ENCODE results near the gene LDLRAD4. TPM values are rescaled to one million over a fixed set of nuclear protein-coding genes. Genes with fewer than 3 reads are reported as not detected.

Gene LDLRAD4
- total RNA-seq, 1 donor = under 0.01 TPM

GRCh38 chr18:13392899-13393298, 174.3 kb downstream of the LDLRAD4 start:
- Histone ChIP-seq H2AFZ (ENCODE audit: low read length) (no peak overlapping the region), H3K36me3 (ENCODE audit: insufficient read depth, low read length) (no peaks in the 10 kb centered on the region), H3K9me3 (ENCODE audit: low read depth, low read length) (no peaks in the 10 kb centered on the region), H3K27ac (ENCODE audit: low read depth, low read length) (no peak overlapping the region), H3K4me2 (ENCODE audit: insufficient read depth, low read length) (no peak overlapping the region), H3K4me1 (ENCODE audit: insufficient read depth, low read length) (peaks cover 9% of the 10 kb centered on the region), H3K27me3 (ENCODE audit: insufficient read depth, low read length) (peaks cover 2% of the 10 kb centered on the region), H3K4me3 (ENCODE audit: insufficient read depth, low read length) (no peak overlapping the region), H4K20me1 (ENCODE audit: insufficient read depth, low read length) (no peaks in the 10 kb centered on the region), H3K79me2 (ENCODE audit: insufficient read depth, low read length) (no peaks in the 10 kb centered on the region)
- peak; percentile 67 for DNase-seq (ENCODE audit: insufficient read length, low spot score, missing footprints)
- TF ChIP-seq CTCF (IDR thresholded peaks at IDR 0.05; ENCODE audit: extremely low read depth, low read depth, low read length) = no peak

- H4K20me1 ChIP-seq (ENCODE audit: insufficient read depth, low read length) = no peaks in the 10 kb centered on the region
- no peak overlapping the region for H2AFZ ChIP-seq (ENCODE audit: low read length)
- no peaks in the 10 kb centered on the region for H3K9me3 ChIP-seq (ENCODE audit: low read depth, low read length)
- no peak overlapping the region for H3K4me3 ChIP-seq (ENCODE audit: insufficient read depth, low read length)
- H3K4me2 ChIP-seq (ENCODE audit: insufficient read depth, low read length) = no peak overlapping the region
- DNase-seq (ENCODE audit: insufficient read length, low spot score, missing footprints) = no peak
- H3K4me1 ChIP-seq (ENCODE audit: insufficient read depth, low read length) = peaks cover 4% of the 10 kb centered on the region
- H3K36me3 ChIP-seq (ENCODE audit: insufficient read depth, low read length) = no peaks in the 10 kb centered on the region
- no peaks in the 10 kb centered on the region for H3K79me2 ChIP-seq (ENCODE audit: insufficient read depth, low read length)
- no peak for TF ChIP-seq CTCF (IDR thresholded peaks at IDR 0.05; ENCODE audit: extremely low read depth, low read depth, low read length)
- peaks cover 2% of the 10 kb centered on the region for H3K27me3 ChIP-seq (ENCODE audit: insufficient read depth, low read length)
- no peak overlapping the region for H3K27ac ChIP-seq (ENCODE audit: low read depth, low read length)
These were observed 174.8 kb downstream of the LDLRAD4 start for GRCh38 chr18:13393338-13393737.

GRCh38 chr18:13394801-13395200, 176.2 kb downstream of the LDLRAD4 start:
- Histone ChIP-seq H3K79me2 (ENCODE audit: insufficient read depth, low read length) (no peaks in the 10 kb centered on the region), H4K20me1 (ENCODE audit: insufficient read depth, low read length) (no peaks in the 10 kb centered on the region), H3K4me3 (ENCODE audit: insufficient read depth, low read length) (no peak overlapping the region), H2AFZ (ENCODE audit: low read length) (no peak overlapping the region), H3K4me2 (ENCODE audit: insufficient read depth, low read length) (no peak overlapping the region), H3K4me1 (ENCODE audit: insufficient read depth, low read length) (no peaks in the 10 kb centered on the region), H3K36me3 (ENCODE audit: insufficient read depth, low read length) (no peaks in the 10 kb centered on the region), H3K27ac (ENCODE audit: low read depth, low read length) (no peak overlapping the region), H3K9me3 (ENCODE audit: low read depth, low read length) (no peaks in the 10 kb centered on the region), H3K27me3 (ENCODE audit: insufficient read depth, low read length) (peaks cover 2% of the 10 kb centered on the region)
- DNase-seq (ENCODE audit: insufficient read length, low spot score, missing footprints) = peak; percentile 62
- no peak for TF ChIP-seq CTCF (IDR thresholded peaks at IDR 0.05; ENCODE audit: extremely low read depth, low read depth, low read length)

- Histone ChIP-seq H3K4me3 (ENCODE audit: insufficient read depth, low read length) (no peak overlapping the region), H3K79me2 (ENCODE audit: insufficient read depth, low read length) (no peaks in the 10 kb centered on the region), H3K4me1 (ENCODE audit: insufficient read depth, low read length) (no peaks in the 10 kb centered on the region), H3K27ac (ENCODE audit: low read depth, low read length) (no peak overlapping the region), H3K27me3 (ENCODE audit: insufficient read depth, low read length) (peaks cover 2% of the 10 kb centered on the region), H3K4me2 (ENCODE audit: insufficient read depth, low read length) (no peak overlapping the region), H3K9me3 (ENCODE audit: low read depth, low read length) (no peaks in the 10 kb centered on the region), H4K20me1 (ENCODE audit: insufficient read depth, low read length) (no peaks in the 10 kb centered on the region), H2AFZ (ENCODE audit: low read length) (no peak overlapping the region), H3K36me3 (ENCODE audit: insufficient read depth, low read length) (no peaks in the 10 kb centered on the region)
- no peak for DNase-seq (ENCODE audit: insufficient read length, low spot score, missing footprints)
- TF ChIP-seq CTCF (IDR thresholded peaks at IDR 0.05; ENCODE audit: extremely low read depth, low read depth, low read length) = no peak
These were observed 177.0 kb downstream of the LDLRAD4 start for GRCh38 chr18:13395577-13395976.
